ENCODE results near the gene RAB43.

DNA sequence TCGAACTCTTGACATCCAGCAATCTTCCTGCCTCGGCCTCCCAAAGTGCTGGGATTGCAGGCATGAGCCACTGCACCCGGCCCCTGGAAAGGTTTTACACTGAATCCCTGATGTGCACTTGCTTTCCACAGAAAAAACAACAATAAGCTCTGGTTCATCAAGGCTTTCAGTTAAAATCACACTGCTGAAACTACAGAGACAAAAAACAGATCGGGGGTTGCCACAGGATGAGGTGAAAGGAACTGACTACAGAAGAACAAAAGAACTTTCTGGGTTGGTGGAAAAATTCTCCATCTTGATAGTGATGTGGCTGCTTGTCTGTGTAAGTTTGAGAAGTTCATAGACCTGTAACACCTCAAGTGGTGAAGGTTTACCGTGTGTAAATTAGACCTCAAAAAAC, 2.9 kb downstream of the RAB43 start:
- TF ChIP-seq ARNTL (CRISPR knock-in tag; IDR thresholded peaks at IDR 0.05; ENCODE audit: borderline replicate concordance, low read depth), result no peak
- no peak for TF ChIP-seq ZFP3 (CRISPR knock-in tag; IDR thresholded peaks at IDR 0.05)
- TF ChIP-seq ZNF8 (CRISPR knock-in tag; IDR thresholded peaks at IDR 0.05), result no peak
- TF ChIP-seq, protein P1, sequence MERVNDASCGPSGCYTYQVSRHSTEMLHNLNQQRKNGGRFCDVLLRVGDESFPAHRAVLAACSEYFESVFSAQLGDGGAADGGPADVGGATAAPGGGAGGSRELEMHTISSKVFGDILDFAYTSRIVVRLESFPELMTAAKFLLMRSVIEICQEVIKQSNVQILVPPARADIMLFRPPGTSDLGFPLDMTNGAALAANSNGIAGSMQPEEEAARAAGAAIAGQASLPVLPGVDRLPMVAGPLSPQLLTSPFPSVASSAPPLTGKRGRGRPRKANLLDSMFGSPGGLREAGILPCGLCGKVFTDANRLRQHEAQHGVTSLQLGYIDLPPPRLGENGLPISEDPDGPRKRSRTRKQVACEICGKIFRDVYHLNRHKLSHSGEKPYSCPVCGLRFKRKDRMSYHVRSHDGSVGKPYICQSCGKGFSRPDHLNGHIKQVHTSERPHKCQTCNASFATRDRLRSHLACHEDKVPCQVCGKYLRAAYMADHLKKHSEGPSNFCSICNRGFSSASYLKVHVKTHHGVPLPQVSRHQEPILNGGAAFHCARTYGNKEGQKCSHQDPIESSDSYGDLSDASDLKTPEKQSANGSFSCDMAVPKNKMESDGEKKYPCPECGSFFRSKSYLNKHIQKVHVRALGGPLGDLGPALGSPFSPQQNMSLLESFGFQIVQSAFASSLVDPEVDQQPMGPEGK (CRISPR knock-in tag; IDR thresholded peaks at IDR 0.05; ENCODE audit: borderline replicate concordance), result no peak

Data from SK-N-SH treated with all-trans-retinoic acid at 6 μM for 48 hours (cell line).